ENCODE data around the gene CHST11. TPM values are rescaled to one million over a fixed set of nuclear protein-coding genes. Genes with fewer than 3 reads are reported as not detected.
A peak's percentile ranks its signal among the peaks of the same experiment; 100 is the strongest.

CHST11 gene
- polyA plus RNA-seq, 5 donors, result 8.6 to 17.1 (median 14.4) TPM

DNA sequence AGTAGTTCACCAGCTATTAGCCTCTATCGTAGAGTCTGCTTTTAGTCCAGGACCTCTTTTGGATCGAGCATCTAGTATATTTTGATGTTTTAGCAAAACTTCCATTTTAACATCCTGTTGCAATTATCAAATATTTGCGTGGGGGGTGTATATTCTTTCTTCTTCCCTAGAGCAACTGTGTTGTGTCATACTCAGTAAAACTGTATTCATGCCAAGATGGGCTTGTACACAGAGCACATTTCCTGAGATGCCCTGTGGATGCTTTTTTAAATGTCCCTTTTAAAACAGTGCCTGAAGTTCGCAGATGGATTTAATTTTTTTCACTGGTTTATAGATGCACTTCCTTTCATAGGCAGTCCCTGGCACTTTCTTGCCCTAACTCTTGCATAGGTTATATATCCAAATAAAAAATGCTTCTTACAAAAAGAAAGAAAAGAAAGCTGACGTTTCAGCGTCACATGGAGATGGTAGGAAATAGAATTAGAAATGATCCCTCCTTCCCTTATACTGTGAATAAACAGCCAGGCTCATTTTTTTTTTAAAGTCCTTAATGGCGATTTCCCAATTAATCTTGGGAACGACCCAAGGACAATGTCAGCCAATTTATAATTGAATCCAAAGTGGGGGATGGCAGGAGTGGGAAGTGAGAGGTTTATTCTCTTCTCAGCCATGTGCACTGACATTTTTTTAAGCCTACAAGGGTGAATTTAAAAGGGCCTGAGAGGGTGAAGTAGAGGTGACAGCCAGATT is 254.4 kb downstream of the CHST11 start:
- DNase-seq, result peak; percentile 62 to 67

DNA sequence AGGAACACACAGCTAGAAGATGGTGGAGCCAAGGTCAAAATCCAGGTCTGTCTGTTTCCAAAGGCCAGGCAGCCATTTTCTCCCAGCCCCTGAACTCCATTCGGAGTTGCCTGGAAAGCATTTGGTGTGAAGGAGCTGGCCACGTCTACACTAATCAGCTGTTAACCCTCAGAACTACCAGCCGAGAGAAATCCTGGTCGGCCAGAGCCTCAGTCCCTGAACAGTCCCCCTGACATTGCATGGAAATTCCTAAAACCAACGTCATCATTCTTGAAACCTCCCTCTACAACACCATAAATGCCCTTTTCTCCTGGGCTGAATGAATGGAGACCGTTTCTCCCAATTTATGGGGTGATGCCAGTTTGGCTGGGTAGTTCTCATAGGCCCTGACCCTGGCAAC is 255.7 kb downstream of the CHST11 start:
- DNase-seq, result no peak

DNA sequence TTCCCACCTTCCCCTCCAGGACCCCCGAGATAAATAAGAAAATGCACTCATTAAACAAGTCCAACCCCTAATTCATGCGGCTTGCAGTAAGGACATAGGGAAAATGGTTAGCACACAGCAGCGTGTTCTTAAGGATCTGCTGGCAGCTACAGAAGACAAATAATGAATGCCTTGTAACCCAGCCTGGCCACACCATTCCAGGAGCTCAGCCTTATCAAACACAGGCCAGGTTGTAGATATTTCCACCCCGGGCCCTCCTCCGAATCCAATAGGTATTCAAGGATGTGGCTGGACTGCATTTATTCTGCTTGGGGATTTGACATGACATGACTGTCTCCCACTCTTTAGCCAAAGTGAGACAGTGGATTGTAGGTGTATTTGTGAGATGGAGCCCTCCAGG is 256.2 kb downstream of the CHST11 start:
- no peak for DNase-seq

DNA sequence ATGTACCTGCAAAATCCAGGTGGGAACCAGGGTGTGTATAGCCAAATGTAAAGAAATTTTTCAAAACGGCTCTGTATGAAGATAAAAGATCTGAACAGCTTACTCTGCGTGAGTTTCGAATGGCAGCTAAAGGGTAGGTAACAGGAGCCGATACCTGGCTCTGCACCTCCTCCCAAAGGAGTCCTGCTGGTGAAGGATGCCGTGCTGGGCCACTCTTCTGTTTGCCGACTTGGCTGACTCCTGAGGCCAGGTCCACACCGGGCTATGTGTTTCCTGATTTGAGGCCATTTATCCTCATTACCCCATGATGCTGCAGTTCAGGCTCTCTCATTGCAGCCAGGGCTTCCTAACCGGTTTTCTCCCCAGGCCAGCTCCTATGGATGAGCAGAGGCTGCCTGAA is 256.7 kb downstream of the CHST11 start:
- DNase-seq, result no peak

DNA sequence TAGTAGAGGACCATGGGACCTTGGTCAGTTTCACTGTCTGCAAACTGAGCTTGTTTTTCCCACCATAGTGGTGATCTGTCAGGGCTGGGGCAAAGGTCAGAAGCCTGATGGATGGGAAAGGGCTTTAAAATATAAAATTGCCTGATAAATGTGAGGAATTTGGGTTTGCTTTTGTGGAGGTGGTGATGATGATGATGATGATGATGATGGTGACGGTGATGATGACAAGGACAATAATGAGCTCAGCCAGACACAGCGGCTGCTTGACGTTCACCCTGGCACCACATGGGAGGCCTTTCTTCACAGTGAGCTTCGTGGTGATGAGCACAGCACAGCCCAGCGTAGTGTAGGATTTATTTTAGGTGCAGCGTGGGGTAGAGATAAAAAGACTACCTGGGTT is 257.6 kb downstream of the CHST11 start:
- no peak for DNase-seq

DNA sequence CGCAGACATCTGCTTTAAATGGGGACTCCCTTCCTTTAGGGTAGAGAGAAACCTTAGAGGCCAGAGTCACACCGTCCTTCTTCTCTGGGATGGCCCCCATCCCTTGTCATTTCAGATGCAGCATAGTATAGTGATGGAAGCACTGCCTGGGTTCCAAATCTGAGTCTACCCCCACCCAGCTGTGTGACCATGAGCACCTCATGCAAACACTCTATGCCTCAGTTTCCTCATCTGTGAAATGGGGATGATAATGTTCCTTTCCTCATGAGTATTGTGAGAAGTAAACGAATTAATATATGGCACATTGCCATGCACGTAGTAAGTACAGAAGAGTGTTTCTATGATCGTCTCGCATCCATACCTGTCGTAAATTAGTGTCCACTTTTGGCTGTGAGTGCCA is 259.4 kb downstream of the CHST11 start:
- no peak for DNase-seq

DNA sequence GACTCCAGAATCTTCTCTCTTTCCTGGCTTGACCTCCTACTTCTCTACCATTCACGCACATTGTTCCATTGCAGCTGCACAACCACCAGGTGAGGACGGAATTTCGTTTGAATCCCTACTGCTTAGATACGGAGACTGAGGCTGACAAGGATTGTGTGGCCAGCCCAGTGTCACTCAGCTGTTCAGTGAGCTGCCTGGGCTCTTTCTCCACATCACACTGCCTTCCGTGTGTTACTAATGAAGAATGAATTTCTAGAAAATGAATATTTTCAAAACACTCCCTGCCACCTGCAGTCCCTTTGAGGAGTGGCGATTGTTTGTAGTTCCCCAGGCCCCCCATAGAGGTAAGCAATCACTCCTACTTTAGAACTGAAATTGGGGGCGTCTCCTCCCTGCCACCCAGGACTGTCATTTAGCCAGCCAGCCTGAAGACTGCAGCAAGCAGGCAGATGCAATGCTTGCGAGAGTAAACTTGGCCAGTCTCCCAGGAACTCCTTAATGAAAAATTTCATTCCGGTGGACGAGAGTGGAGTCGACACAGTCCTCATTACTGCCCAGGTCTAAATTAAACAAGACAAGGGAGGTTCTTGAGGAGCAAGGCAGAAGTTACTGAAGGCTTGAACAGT is 261.7 kb downstream of the CHST11 start:
- no peak for DNase-seq

DNA sequence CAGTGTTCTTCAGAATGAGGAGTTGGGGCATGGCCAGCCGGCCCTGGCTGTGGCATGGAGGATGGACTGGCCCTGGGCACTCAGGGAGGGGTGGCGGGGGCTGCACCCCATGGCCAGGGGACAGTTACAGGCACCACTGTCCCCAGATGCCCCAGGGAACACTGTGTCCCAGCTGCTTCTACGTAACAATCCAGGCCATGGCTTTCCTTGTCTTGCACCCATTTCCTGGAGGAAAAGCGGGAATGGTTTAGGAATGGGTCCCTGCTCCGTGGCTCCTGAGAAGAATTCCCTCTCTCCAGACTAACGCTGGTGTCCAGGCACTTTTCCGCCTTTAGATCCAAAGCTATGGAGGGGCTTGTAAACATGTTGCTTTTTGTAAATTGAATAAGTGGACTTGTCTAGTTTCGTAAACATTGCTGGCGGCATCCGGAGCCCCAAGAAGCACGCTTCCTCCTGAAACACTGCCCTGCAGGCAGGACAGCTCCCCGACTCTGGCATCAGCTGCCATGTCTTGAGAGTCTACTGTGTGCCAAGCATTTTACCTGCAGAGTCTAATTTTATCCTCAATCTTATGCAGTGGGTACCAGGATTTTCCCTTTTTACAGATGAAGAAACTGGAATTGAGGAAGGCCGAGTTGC is 263.1 kb downstream of the CHST11 start:
- DNase-seq, result no peak

DNA sequence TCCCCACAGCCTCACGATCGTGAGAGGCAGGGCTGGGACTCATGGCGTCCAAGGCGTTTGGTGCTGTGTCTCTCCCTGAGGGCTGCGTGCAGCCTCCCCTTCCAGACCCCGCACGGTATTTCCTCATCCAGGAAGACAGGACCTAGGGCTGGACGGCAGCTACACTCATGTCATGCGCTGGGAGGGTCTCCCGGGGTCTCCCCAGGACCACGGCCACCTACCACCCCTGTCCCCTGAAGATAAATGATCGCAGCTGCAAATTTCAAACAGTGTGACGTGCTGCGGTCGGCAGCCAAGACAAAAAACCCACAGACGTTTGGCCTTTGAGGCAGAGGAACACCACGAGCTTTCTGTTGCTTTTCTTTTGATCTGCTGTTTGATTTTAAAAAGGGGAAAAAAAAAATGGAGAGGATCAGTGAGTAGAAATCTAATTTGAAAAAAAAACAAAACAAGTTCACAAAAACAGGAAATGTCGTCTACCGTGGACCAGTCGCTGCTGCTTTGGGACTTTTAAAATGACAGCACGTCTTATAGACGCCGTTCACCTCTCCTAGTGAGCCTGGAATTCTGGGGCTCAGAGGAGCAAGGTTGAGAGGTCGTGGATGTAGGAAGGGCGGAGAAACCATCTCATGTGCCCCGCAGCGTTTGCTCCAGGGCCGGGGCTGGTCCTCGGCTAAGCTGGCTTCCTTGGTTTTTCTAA is 263.7 kb downstream of the CHST11 start:
- DNase-seq, result no peak

DNA sequence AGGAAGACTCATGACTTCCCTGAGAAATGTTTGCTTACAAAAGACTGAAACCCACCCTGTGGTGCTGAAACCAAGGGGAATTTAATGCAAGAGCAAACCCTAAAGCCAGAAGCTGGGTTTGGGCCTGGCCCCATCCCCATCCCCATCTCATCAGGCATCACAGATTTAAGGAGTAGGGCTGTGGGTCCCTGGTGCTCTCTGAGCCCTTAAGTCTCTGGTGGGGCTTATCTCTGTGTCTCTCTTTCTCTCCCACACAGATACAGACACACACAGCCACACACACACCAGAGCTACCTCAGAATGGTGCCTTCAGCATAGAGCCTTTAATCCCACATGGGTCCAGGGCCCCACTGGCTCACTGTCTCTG is 264.3 kb downstream of the CHST11 start:
- DNase-seq, result no peak

DNA sequence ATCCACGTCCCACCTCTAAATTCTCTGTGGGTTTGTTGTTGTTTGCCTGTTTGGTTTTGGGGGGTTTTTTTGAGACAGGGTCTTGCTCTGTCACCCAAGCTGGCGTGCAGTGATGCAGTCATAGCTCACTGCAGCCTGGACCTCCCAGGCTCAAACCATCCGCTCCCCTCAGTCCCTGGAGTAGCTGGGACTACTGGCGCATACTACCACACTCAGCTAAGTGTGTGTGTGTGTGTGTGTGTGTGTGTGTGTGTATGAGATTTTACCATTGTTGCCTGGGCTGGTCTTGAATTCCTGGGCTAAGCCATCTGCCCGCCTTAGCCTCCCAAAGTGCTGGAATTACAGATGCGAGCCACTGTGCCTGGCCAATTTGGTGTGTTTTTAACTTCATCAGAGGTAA is 265.2 kb downstream of the CHST11 start:
- DNase-seq, result no peak

DNA sequence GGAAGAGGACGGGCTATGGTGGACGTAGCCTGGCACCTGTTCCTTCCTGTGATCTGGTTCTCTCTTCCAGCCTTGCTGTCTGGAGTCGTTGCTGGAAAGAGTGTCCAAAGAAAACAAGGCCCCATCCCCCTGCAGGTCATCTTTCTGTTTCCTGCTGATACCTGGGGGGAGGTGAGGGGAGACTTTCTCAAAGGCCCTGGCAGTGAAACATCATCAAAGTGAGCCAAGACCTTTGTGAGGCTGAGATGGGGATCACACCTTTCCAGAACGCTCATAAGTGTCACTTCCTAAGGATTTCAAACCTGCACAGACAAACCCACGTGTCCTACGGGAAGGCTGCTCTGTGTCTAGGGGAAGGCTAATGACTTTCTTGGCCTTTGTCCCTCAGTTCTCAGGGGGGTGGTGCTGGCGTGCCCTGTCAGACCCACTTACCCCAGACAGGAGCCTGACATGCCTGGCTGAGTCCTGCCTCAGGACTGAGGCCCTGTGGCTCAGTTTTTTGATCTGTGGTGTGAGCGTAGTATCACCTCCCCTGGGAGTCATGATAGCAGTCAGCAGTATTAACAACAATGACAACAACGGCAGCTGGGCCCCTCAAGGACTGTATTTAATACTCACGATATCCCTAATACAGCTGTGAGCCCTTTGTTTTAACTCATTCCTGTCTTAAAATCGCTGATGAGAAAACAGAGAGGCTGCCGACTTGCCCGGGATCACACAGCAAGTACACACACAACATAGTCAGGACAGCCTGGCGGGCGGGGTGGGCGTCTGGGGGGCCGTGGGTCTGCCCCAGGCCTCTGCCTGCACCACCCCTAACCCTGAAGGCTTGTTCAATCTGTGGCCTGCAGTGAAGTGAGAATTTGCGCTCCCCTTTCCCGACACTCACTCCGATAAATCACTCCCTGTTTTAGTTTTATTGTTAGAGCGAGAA is 266.1 kb downstream of the CHST11 start:
- DNase-seq, result no peak

DNA sequence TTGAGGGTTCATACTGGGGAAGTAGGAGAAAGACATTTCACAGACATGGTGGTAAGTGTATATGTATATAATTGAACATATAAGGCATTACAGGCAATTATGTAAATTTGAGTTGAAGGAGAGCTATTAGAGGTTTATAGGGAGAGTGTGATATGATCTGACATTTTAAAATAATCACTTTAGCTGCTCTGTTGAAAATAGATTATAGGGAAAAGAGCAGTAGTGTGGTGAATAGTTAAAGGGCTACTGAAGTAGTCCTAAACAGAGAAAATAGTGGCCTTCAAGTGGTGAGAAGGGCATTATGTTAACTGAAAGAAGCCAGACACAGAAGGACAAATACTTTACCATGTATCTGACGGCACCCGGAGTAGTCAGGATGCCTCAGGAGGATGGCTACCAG is 267.1 kb downstream of the CHST11 start:
- DNase-seq, result no peak

DNA sequence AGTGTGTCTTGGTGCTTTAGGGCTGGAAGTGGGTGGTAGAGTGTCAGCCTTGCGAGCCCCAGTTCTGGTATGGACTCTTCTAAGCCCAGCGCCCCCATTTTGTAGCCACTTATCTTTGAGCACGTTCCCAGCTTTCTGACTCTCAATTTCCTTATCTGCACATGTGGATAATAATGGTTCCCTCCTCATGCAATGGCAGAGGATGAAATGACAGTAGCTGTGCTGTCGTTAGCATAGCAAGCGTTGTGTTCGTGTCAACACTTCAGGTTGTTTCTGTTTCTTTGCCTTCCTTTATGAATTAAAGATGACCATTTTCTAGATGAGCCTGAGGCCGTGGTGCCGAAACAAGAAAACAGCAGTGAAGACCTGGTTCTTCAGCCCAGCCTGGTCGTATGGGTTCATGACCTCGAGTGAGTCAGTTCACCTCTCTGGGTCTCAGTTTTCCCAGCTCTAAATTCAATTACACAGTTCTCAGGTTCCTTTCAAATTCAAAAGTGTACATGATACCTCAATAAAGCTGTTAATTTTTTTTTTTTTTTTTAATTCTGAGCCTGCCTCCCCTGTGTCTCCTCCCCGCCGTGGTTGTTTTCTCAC is 268.3 kb downstream of the CHST11 start:
- DNase-seq, result no peak

DNA sequence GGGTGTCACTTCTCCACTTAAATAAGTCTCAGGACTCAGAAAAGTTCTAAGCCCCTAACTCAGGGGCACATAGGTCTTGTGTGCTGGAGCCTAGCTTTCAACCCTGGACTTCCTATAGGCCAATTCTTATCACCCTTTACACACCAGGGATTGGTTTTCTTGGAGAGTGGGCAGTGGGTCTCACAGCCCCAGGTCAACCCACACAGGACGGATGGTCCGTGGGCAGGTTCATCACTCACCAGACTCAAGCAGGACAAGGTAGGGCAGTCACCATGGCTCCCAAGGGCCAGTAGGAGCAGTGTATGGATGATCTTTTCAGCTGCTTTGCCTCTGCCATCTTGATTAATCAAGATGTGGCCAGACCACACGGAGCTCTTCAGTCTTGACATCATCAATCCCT is 268.9 kb downstream of the CHST11 start:
- DNase-seq, result no peak

DNA sequence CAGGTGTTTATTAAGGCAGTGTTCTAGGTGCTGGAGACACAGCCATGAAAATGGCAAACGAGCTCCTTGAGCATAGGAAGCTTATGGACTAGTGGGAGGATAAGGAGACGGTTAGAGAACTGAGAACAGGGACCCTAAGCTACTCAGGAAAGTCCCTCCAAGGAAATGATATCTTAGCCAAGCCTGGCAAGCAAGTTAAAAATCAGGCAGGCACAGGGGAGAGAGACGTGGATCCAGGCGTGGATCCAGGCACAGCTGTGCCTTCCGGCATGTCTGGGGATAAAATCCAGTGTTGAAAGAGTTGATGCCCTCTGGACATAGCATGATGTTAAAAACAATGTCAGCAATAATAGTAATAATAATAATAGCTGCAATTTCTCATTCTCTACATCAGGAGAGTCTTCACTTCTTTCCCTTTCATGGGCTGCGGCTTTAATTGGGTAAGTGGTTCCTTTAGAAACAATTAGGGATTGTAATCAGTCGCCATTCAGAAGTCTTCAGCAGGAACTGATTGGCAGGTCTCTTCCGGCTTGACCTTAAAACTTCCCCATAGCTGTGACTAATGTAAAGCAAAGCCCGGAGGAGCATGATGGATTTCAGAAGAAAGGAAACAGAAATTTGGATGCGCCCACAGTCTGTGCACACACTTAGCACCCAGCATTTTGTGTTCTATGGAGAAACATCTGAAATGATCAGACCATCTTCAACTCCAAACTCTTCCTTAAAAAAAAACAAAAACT is 271.1 kb downstream of the CHST11 start:
- DNase-seq, result no peak

DNA sequence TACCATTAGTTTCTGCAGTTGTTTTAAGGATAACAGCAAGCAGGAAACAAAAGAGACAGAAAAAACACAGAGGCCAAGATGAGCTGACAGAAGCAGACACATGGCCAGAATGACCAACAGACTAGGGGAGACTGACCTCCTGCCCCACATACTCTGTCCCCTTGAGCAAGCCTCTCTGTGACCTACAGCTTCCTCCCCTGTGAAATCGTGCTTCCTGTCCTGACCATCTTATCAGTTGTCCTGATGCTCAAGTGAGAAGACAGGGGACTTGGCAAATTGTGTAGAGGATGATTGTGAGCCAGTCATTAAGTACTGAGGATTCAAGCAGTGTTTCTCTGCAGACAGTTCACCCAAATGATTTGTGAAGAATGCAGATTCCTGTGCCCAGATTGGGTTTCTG is 272.3 kb downstream of the CHST11 start:
- DNase-seq, result no peak

DNA sequence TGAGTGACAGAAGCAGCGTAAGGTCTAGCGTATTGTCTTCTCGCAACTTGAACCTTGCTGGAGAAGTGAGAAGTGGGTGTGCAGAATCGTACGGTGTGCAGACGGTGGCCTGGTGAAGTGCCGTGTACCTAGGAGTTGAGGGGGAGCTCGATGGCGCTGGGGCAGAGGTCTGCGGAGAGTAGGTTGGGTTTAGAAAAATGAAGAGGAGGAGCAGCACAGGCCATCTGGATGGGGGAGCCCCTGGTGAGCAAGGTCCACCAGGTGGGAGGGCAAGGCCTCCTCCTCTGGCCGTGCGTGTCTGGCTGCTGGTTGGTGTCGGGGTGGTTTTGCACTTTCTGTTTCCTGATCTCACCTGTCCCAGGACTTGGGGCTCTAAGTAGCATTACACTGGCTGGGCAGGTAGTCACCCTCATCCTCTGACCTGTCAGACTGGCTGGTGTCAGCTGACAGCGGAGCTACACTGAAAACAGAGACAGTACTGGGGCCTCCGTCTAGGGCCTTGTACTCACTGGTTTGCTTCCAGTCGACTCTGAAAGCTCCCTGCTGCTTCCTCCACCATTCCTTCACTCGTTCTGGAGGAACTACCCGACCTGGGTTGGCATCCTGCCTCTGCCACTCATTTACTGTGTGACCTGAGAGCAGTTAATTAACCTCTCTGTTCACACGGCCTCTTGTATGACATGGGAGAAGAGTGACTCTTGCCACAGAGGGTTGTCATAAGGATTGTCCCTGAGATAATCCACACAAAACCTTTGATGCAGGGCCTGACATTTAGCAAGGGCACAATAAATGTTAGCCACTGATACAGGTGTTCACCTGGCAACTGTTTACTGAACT is 273.1 kb downstream of the CHST11 start:
- DNase-seq, result no peak

DNA sequence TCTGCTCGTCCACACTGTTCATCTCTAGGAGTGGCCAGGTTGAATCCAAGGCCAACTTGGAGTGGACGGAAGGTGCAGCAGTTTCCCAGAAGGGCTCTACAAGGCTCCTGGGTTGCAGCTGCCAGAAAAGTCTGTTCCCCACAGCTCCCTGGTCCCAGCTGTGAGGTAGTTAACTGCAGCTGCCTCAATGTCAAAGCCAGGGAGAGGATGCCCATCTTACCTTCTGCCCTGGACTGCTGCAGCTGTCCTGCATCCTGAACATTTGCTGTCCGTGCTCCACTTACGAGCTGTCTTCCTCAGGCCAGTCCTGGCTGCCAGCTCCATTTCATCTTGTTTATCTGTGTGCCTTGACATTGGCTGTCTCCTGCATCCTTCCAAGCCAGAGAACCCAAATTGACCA is 274.0 kb downstream of the CHST11 start:
- no peak for DNase-seq

All from right lung (tissue), 5 donors.